CD8-positive, alpha-beta memory T cell (primary cell): ENCODE results near the gene LGI2. TPM values are rescaled to one million over a fixed set of nuclear protein-coding genes. Genes with fewer than 3 reads are reported as not detected.
A peak's percentile ranks its signal among the peaks of the same experiment; 100 is the strongest.

Source experiments
- CTCF ChIA-PET: fragments of 350-600 bp; sonication (Branson Sonifier 250); formaldehyde crosslinking; loops from one replicate; lab custom pipeline; 2021; ENCODE audit warnings: antibody characterized with exemption; lab: Charles Lee
- POLR2A ChIA-PET: fragments of 350-600 bp; sonication (Branson Sonifier 250); formaldehyde crosslinking; loops from one replicate; lab custom pipeline; 2021; ENCODE audit warnings: antibody characterized with exemption; lab: Charles Lee
- DNase-seq, 5 donors: peaks; one replicate each; pipeline versions ENCODE4 v3.0.0 to v3.0.0-alpha.2; 2020 to 2022; ENCODE audit warnings: mixed read lengths in 1 of 5
- H3K27ac ChIP-seq: one replicate; pipeline ENCODE4 v1.7.0; 2013; ENCODE audit warnings: low read depth, mild to moderate bottlenecking, low read length, moderate library complexity
- H3K27me3 ChIP-seq: 2 replicates; pipeline ENCODE4 v1.7.0; 2013; ENCODE audit warnings: low read length, mild to moderate bottlenecking; ENCODE audit not compliant: insufficient read depth, poor library complexity, severe bottlenecking
- H3K36me3 ChIP-seq: 2 replicates; pipeline ENCODE4 v1.7.0; 2013; ENCODE audit warnings: mild to moderate bottlenecking, low read length, moderate library complexity; ENCODE audit not compliant: insufficient read depth
- H3K4me1 ChIP-seq: 2 replicates; pipeline ENCODE4 v1.7.0; 2013; ENCODE audit warnings: mild to moderate bottlenecking, low read length, moderate library complexity; ENCODE audit not compliant: insufficient read depth
- H3K4me3 ChIP-seq: 2 replicates; pipeline ENCODE4 v1.7.0; 2013; ENCODE audit warnings: mild to moderate bottlenecking, low read length
- H3K9me3 ChIP-seq: 2 replicates; pipeline ENCODE4 v1.7.0; 2013; ENCODE audit warnings: mild to moderate bottlenecking, low read length
- H3K27ac Mint-ChIP-seq, 8 donors: one replicate each; pipeline ENCODE4 v1.8.0; 2020 to 2021; ENCODE audit warnings: mixed read lengths in 8 of 8, mild to moderate bottlenecking in 6 of 8, inconsistent platforms in 3 of 8, moderate library complexity in 3 of 8
- H3K27me3 Mint-ChIP-seq, 2 donors: one replicate each; pipeline ENCODE4 v1.8.0; 2020 to 2021; ENCODE audit warnings: mixed read lengths in 2 of 2, mild to moderate bottlenecking in 1 of 2, moderate library complexity in 1 of 2
- H3K36me3 Mint-ChIP-seq, 3 donors: one replicate each; pipeline ENCODE4 v1.8.0; 2020 to 2021; ENCODE audit warnings: mixed read lengths in 3 of 3, inconsistent platforms in 1 of 3, mild to moderate bottlenecking in 1 of 3
- H3K4me1 Mint-ChIP-seq, 3 donors: one replicate each; pipeline ENCODE4 v1.8.0; 2020 to 2021; ENCODE audit warnings: mixed read lengths in 3 of 3, inconsistent platforms in 1 of 3, mild to moderate bottlenecking in 1 of 3
- H3K4me3 Mint-ChIP-seq, 7 donors: one replicate each; pipeline ENCODE4 v1.8.0; 2020 to 2021; ENCODE audit warnings: mixed read lengths in 7 of 7, mild to moderate bottlenecking in 6 of 7, moderate library complexity in 4 of 7, inconsistent platforms in 2 of 7
- H3K9me3 Mint-ChIP-seq, 5 donors: one replicate each; pipeline ENCODE4 v1.8.0; 2020 to 2022; ENCODE audit warnings: mixed read lengths in 5 of 5, mild to moderate bottlenecking in 3 of 5, moderate library complexity in 2 of 5, inconsistent platforms in 1 of 5
- polyA plus RNA-seq: library from polyadenylated mRNA; unstranded; fragments of 300-500 nt; fragmentation: Illumina TruSeq; gene quantifications from one replicate; pipeline ENCODE4 v1.2.3, GENCODE V29; 2021
- total RNA-seq, 2 experiments: library from RNA; stranded (reverse); gene quantifications; one replicate each; pipeline ENCODE4 v1.2.3, GENCODE V29; 2021

LGI2 gene
- total and polyA plus RNA-seq, 3 experiments from 2014 or later, result not detected

GRCh38 chr4:24973747-24974601 lies 56.8 kb downstream of the LGI2 start:
- H3K4me1 ChIP-seq, result no peaks in the 10 kb centered on the region
- H3K36me3 ChIP-seq, result no peaks in the 10 kb centered on the region
- no peaks in the 10 kb centered on the region for H3K4me1 Mint-ChIP-seq
- H3K27ac Mint-ChIP-seq, result no peak overlapping the region
- H3K27ac ChIP-seq, result no peak overlapping the region
- no peaks in the 10 kb centered on the region for H3K27me3 ChIP-seq
- no peak overlapping the region for H3K4me3 ChIP-seq
- H3K9me3 Mint-ChIP-seq, result peaks cover 0 to 2% (median 0%) of the 10 kb centered on the region in 5 donors
- peaks cover 16 to 34% of the 10 kb centered on the region in 2 donors for H3K27me3 Mint-ChIP-seq
- CTCF ChIA-PET, result no interaction called here
- H3K9me3 ChIP-seq, result no peaks in the 10 kb centered on the region
- POLR2A ChIA-PET, result no interaction called here
- no peak overlapping the region for H3K4me3 Mint-ChIP-seq
- H3K36me3 Mint-ChIP-seq, result no peaks in the 10 kb centered on the region
- DNase-seq, result no peak

GRCh38 chr4:24973404-24973746 lies 57.4 kb downstream of the LGI2 start:
- H3K27me3 ChIP-seq, result no peaks in the 10 kb centered on the region
- H3K27ac ChIP-seq, result no peak overlapping the region
- no peaks in the 10 kb centered on the region for H3K4me1 ChIP-seq
- H3K4me3 ChIP-seq, result no peak overlapping the region
- DNase-seq, result no peak
- no peaks in the 10 kb centered on the region for H3K36me3 Mint-ChIP-seq
- H3K27me3 Mint-ChIP-seq, result peaks cover 13 to 30% of the 10 kb centered on the region in 2 donors
- H3K9me3 ChIP-seq, result no peaks in the 10 kb centered on the region
- H3K4me3 Mint-ChIP-seq, result no peak overlapping the region
- POLR2A ChIA-PET, result no interaction called here
- H3K4me1 Mint-ChIP-seq, result no peaks in the 10 kb centered on the region
- no peaks in the 10 kb centered on the region for H3K36me3 ChIP-seq
- CTCF ChIA-PET, result no interaction called here
- no peak overlapping the region for H3K27ac Mint-ChIP-seq
- H3K9me3 Mint-ChIP-seq, result peaks cover 0 to 2% (median 0%) of the 10 kb centered on the region in 5 donors

GRCh38 chr4:24971192-24971591 lies 59.6 kb downstream of the LGI2 start:
- Mint-ChIP-seq H3K9me3 (peaks cover 0 to 3% (median 0%) of the 10 kb centered on the region in 5 donors), H3K4me3 (no peak overlapping the region), H3K4me1 (no peaks in the 10 kb centered on the region), H3K36me3 (no peaks in the 10 kb centered on the region), H3K27ac (peak overlapping the region in 1 of 8 donors; percentile 29), H3K27me3 (peaks cover 11 to 18% of the 10 kb centered on the region in 2 donors)
- no peaks in the 10 kb centered on the region for H3K9me3 ChIP-seq
- H3K27ac ChIP-seq, result no peak overlapping the region
- no peaks in the 10 kb centered on the region for H3K4me1 ChIP-seq
- no peaks in the 10 kb centered on the region for H3K27me3 ChIP-seq
- no peaks in the 10 kb centered on the region for H3K36me3 ChIP-seq
- POLR2A ChIA-PET, result no interaction called here
- CTCF ChIA-PET, result interaction anchor here (1.1 kb wide), 1 partner anchor 10 kb away, joined by 4 read pairs; no protein-coding TSS in a partner anchor
- no peak for DNase-seq
- no peak overlapping the region for H3K4me3 ChIP-seq

- Histone ChIP-seq H3K27ac (no peak overlapping the region), H3K4me3 (no peak overlapping the region), H3K9me3 (peaks cover 5% of the 10 kb centered on the region), H3K27me3 (no peaks in the 10 kb centered on the region), H3K4me1 (no peaks in the 10 kb centered on the region), H3K36me3 (no peaks in the 10 kb centered on the region)
- no peak for DNase-seq
- no peaks in the 10 kb centered on the region for H3K4me1 Mint-ChIP-seq
- CTCF ChIA-PET, result no interaction called here
- H3K9me3 Mint-ChIP-seq, result peaks cover 0 to 8% (median 3%) of the 10 kb centered on the region in 5 donors
- H3K27me3 Mint-ChIP-seq, result peaks cover 6 to 18% of the 10 kb centered on the region in 2 donors
- H3K27ac Mint-ChIP-seq, result no peak overlapping the region
- POLR2A ChIA-PET, result no interaction called here
- no peak overlapping the region for H3K4me3 Mint-ChIP-seq
- H3K36me3 Mint-ChIP-seq, result no peaks in the 10 kb centered on the region
These were observed 60.1 kb downstream of the LGI2 start for GRCh38 chr4:24970635-24971034.

- Mint-ChIP-seq H3K36me3 (no peaks in the 10 kb centered on the region), H3K27me3 (peaks cover 6 to 18% of the 10 kb centered on the region in 2 donors), H3K4me3 (no peak overlapping the region), H3K27ac (no peak overlapping the region), H3K9me3 (peaks cover 0 to 8% (median 4%) of the 10 kb centered on the region in 5 donors), H3K4me1 (no peaks in the 10 kb centered on the region)
- no peaks in the 10 kb centered on the region for H3K36me3 ChIP-seq
- H3K4me1 ChIP-seq, result no peaks in the 10 kb centered on the region
- DNase-seq, result no peak
- CTCF ChIA-PET, result interaction anchor here (1.4 kb wide), 1 partner anchor 10 kb away, joined by 7 read pairs; no protein-coding TSS in a partner anchor
- H3K27me3 ChIP-seq, result no peaks in the 10 kb centered on the region
- H3K9me3 ChIP-seq, result peaks cover 6% of the 10 kb centered on the region
- no peak overlapping the region for H3K27ac ChIP-seq
- no peak overlapping the region for H3K4me3 ChIP-seq
- POLR2A ChIA-PET, result no interaction called here
These were observed 60.6 kb downstream of the LGI2 start for GRCh38 chr4:24970191-24970590.

GRCh38 chr4:24969486-24969885 lies 61.3 kb downstream of the LGI2 start:
- Mint-ChIP-seq H3K27me3 (peaks cover 6 to 13% of the 10 kb centered on the region in 2 donors), H3K4me3 (no peak overlapping the region), H3K4me1 (no peaks in the 10 kb centered on the region), H3K9me3 (peaks cover 2 to 12% (median 8%) of the 10 kb centered on the region in 5 donors), H3K36me3 (no peaks in the 10 kb centered on the region), H3K27ac (no peak overlapping the region)
- Histone ChIP-seq H3K27ac (no peak overlapping the region), H3K36me3 (no peaks in the 10 kb centered on the region), H3K9me3 (peaks cover 6% of the 10 kb centered on the region), H3K27me3 (no peaks in the 10 kb centered on the region), H3K4me1 (no peaks in the 10 kb centered on the region), H3K4me3 (no peak overlapping the region)
- POLR2A ChIA-PET, result no interaction called here
- CTCF ChIA-PET, result interaction anchor here (1.4 kb wide), 1 partner anchor 10 kb away, joined by 7 read pairs; no protein-coding TSS in a partner anchor
- no peak for DNase-seq

GRCh38 chr4:24968992-24969391 lies 61.8 kb downstream of the LGI2 start:
- H3K4me1 Mint-ChIP-seq, result no peaks in the 10 kb centered on the region
- no peak overlapping the region for H3K4me3 ChIP-seq
- no peaks in the 10 kb centered on the region for H3K4me1 ChIP-seq
- ChIA-PET POLR2A (no interaction called here), CTCF (interaction anchor here (1.4 kb wide), 1 partner anchor 11 kb away, joined by 7 read pairs; no protein-coding TSS in a partner anchor)
- peaks cover 6 to 8% of the 10 kb centered on the region in 2 donors for H3K27me3 Mint-ChIP-seq
- peaks cover 6 to 14% (median 9%) of the 10 kb centered on the region in 5 donors for H3K9me3 Mint-ChIP-seq
- H3K27ac Mint-ChIP-seq, result no peak overlapping the region
- no peak overlapping the region for H3K4me3 Mint-ChIP-seq
- DNase-seq, result no peak
- peaks cover 6% of the 10 kb centered on the region for H3K9me3 ChIP-seq
- no peaks in the 10 kb centered on the region for H3K27me3 ChIP-seq
- no peak overlapping the region for H3K27ac ChIP-seq
- H3K36me3 Mint-ChIP-seq, result no peaks in the 10 kb centered on the region
- no peaks in the 10 kb centered on the region for H3K36me3 ChIP-seq

GRCh38 chr4:24968278-24968677 lies 62.5 kb downstream of the LGI2 start:
- Histone ChIP-seq H3K4me1 (no peaks in the 10 kb centered on the region), H3K27me3 (no peaks in the 10 kb centered on the region), H3K27ac (no peak overlapping the region), H3K4me3 (no peak overlapping the region), H3K36me3 (no peaks in the 10 kb centered on the region), H3K9me3 (peaks cover 6% of the 10 kb centered on the region)
- Mint-ChIP-seq H3K27me3 (peaks cover 2 to 8% of the 10 kb centered on the region in 2 donors), H3K9me3 (peaks cover 6 to 15% (median 11%) of the 10 kb centered on the region in 5 donors), H3K4me3 (no peak overlapping the region), H3K27ac (no peak overlapping the region), H3K4me1 (no peaks in the 10 kb centered on the region), H3K36me3 (no peaks in the 10 kb centered on the region)
- ChIA-PET CTCF (no interaction called here), POLR2A (no interaction called here)
- no peak for DNase-seq
